ENCODE measurements around the gene FBXL19. TPM values are rescaled to one million over a fixed set of nuclear protein-coding genes. Genes with fewer than 3 reads are reported as not detected.

The FBXL19 gene
- total and polyA plus RNA-seq, 2 donors (not counting 1 experiment from before 2014, with no cell fraction given) = 9.0 to 25.0 TPM

DNA sequence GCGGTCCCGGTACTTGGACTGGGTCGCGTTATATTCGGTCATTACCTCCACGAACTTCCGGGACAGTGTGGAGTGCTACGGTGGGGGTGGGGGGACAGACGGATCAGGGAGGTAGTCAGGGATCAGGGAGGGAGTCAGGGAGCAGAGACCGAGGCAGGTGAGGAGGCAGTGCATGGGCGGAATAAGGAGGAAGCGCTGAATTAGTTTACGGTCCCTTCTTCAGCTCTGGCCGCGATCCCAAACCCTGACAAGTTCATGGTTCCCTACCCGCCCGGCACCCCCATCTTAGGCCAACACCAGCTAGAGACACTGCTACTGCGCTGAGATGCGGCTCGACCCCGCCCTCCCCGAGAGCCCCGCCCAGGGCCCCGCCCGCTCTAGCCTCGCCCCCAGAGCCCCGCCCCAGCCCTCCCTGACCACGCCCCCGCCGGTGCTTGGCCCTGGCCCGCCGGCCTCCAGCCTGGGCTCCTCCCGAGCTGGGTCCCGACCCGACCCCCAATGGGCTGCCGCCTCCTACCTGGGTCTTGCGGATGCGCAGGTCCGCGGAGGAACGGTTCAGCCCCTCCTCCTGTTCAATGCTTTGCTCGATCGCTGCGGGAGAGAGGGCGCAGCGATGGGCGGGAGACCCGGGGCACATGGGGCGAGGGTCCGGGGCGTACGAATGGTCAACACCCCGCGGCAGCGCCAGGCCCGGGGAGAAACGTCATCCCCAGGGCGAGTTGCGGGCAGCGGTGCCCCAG is 73.8 kb downstream of the FBXL19 start:
- Histone ChIP-seq H3K4me2 (replicated peaks; ENCODE audit: low read depth, low read length, poor library complexity, severe bottlenecking) (peak overlapping the region; percentile 88), H3K27me3 (replicated peaks in 1 of 4; ENCODE audit: control extremely low read depth in 1 of 4, control insufficient read depth in 3 of 4, insufficient read depth in 4 of 4, low read length in 3 of 4) (peaks cover 0 to 7% (median 0%) of the 10 kb centered on the region in 4 experiments), H3K79me2 (ENCODE audit: control insufficient read depth, insufficient read depth, low read length) (no peaks in the 10 kb centered on the region), H3K4me3 (ENCODE audit: control extremely low read depth in 1 of 5, extremely low read depth in 1 of 5, insufficient read depth in 1 of 5, low read depth in 2 of 5, low read length in 4 of 5) (peak overlapping the region in 4 of 5 experiments; percentile 54 to 72 (median 66)), H3K9me3 (ENCODE audit: control extremely low read depth in 1 of 3, control insufficient read depth in 2 of 3, insufficient read depth in 1 of 3, low read length in 2 of 3) (peaks cover 0 to 5% (median 0%) of the 10 kb centered on the region in 3 donors), H3K27ac (ENCODE audit: low read length in 2 of 2) (peak overlapping the region; percentile 29 to 62), H3K9ac (ENCODE audit: low read length) (peak overlapping the region; percentile 72), H3K4me1 (ENCODE audit: control insufficient read depth in 2 of 2, insufficient read depth in 2 of 2, low read length in 2 of 2) (peaks cover 9 to 13% of the 10 kb centered on the region in 2 donors), H2AFZ (ENCODE audit: insufficient read depth, low read depth, low read length, poor library complexity, severe bottlenecking) (peak overlapping the region; percentile 96), H4K20me1 (ENCODE audit: control insufficient read depth, insufficient read depth, low read length, poor library complexity, severe bottlenecking) (no peaks in the 10 kb centered on the region), H3K36me3 (replicated peaks in 1 of 2; ENCODE audit: control extremely low read depth in 1 of 2, control insufficient read depth in 1 of 2, extremely low read depth in 1 of 2, insufficient read depth in 2 of 2, low read length in 1 of 2) (no peaks in the 10 kb centered on the region)
- Mint-ChIP-seq H3K4me1 (peaks cover 9% of the 10 kb centered on the region), H3K27ac (peak overlapping the region; percentile 92), H3K9me3 (ENCODE audit: insufficient read depth) (no peaks in the 10 kb centered on the region), H3K27me3 (no peaks in the 10 kb centered on the region), H3K4me3 (peak overlapping the region; percentile 91)
- ATAC-seq (ENCODE audit: low read depth) (peak; percentile 100), DNase-seq (peak; percentile 88)
- 5% methylated on average over 53 of the region's 60 CpGs for WGBS (ENCODE audit: insufficient coverage)
- intact Hi-C loops (cut with micrococcal nuclease) = loop anchor here (1.0 kb wide), 5 partner anchors 37 to 145 kb away; partner anchors contain the start of genes SETD1A and VKORC1
- ChIA-PET CTCF (interaction anchor here (0.7 to 1.8 kb wide), 4 partner anchors 11 to 145 kb away, joined by 3 to 6 read pairs (median 4); partner anchors contain the start of gene ZNF668), POLR2A (interaction anchor here (0.5 to 1.6 kb wide), 4 partner anchors 123 to 496 kb away, joined by 3 to 6 read pairs (median 5); partner anchors contain the start of gene FUS)
- TF ChIP-seq CTCF (IDR thresholded peaks at IDR 0.05) (no peak), EZH2 (IDR thresholded peaks at IDR 0.05; ENCODE audit: borderline replicate concordance, insufficient read depth, low read depth, low read length, poor library complexity, severe bottlenecking) (no peak)

All from B cell (primary cell).